Heart left ventricle (tissue), 16 donors: ENCODE data around the gene GLYR1. TPM values are rescaled to one million over a fixed set of nuclear protein-coding genes. Genes with fewer than 3 reads are reported as not detected.
A peak's percentile ranks its signal among the peaks of the same experiment; 100 is the strongest.

Experiments
- ATAC-seq, 4 donors: fragments of 200-7000 bp; cut with Tn5 transposase; one replicate each; pipeline ENCODE4 v1.9.1; 2020 to 2022; ENCODE audit warnings: moderate library complexity in 4 of 4, mild to moderate bottlenecking in 3 of 4, moderate number of reproducible peaks in 1 of 4
- DNase-seq, 5 donors: peaks; one replicate each; pipeline ENCODE4 v3.0.0-alpha.2; 2020
- H3K27ac ChIP-seq, 12 donors: fragments of 200-600 bp; sonication (generic) in 4 of 12; one replicate each; pipeline versions ENCODE4 v1.5.0 to v1.8.0; 2016 to 2022; ENCODE audit warnings: mild to moderate bottlenecking in 2 of 12
- H3K27me3 ChIP-seq, 9 donors: fragments of 200-600 bp; sonication (generic) in 2 of 9; one replicate each; pipeline versions ENCODE4 v1.5.1 to v1.8.0; 2016 to 2022; ENCODE audit warnings: mild to moderate bottlenecking in 3 of 9
- H3K36me3 ChIP-seq, 9 donors: fragments of 200-600 bp; sonication (generic) in 2 of 9; one replicate each; pipeline versions ENCODE4 v1.5.0 to v1.8.0; 2018 to 2022; ENCODE audit warnings: mild to moderate bottlenecking in 2 of 9
- H3K4me1 ChIP-seq, 12 donors: fragments of 200-600 bp; sonication (generic) in 4 of 12; one replicate each; pipeline versions ENCODE4 v1.5.0 to v1.8.0; 2016 to 2022; ENCODE audit warnings: mild to moderate bottlenecking in 3 of 12
- H3K4me3 ChIP-seq, 12 donors: fragments of 200-600 bp; sonication (generic) in 4 of 12; one replicate each; pipeline versions ENCODE4 v1.5.0 to v1.8.0; 2017 to 2022; ENCODE audit warnings: mild to moderate bottlenecking in 9 of 12, moderate library complexity in 4 of 12
- H3K9me3 ChIP-seq, 12 donors: fragments of 200-600 bp; sonication (generic) in 4 of 12; one replicate each; pipeline versions ENCODE4 v1.5.0 to v1.8.0; 2016 to 2022; ENCODE audit warnings: mild to moderate bottlenecking in 1 of 12
- POLR2A ChIP-seq, 2 donors: fragments of 450-650 bp; IDR thresholded peaks; one replicate each; pipeline ENCODE4 v1.6.1; 2017; ENCODE audit warnings: antibody characterized with exemption in 2 of 2, mild to moderate bottlenecking in 2 of 2, moderate library complexity in 2 of 2
- WGBS, 4 donors: extraction: QIAGEN DNeasy Blood & Tissue Kit in 2 of 4; methylation state at CpG; one replicate each; pipeline versions ENCODE4 v1.1.5 to v1.1.7; 2013 to 2018; 5-methylcytosine and 5-hydroxymethylcytosine counted together
- intact Hi-C, 10 donors: fragments of 100-400 bp; cut with DNase I; formaldehyde crosslinking; loops; one replicate each; pipeline versions ENCODE4 v1.11.1 to v1.14.2; 2022
- polyA plus RNA-seq, 2 donors: library from polyadenylated mRNA; stranded (reverse); fragments of 200-250 nt; gene quantifications; one replicate each; pipeline ENCODE4 v1.2.3, GENCODE V29; 2013
- total RNA-seq, 9 donors: library from RNA; depleted of rRNA in 2 of 9; stranded (reverse); fragments of >200 nt in 2 of 9; fragmentation: NEBNext Ultra II Directional in 3 of 9; extraction: Animal tissue kit (Norgen Biotek cat#: 25700) in 3 of 9; gene quantifications; one replicate each; pipeline versions ENCODE4 v1.1.0 to v1.2.4, GENCODE V29; 2016 to 2023
- TF ChIP-seq, protein P1 (sequence below), 12 donors: fragments of 200-600 bp; sonication (generic) in 4 of 12; IDR thresholded peaks; one replicate each; pipeline versions ENCODE4 v1.5.0 to v1.8.0; 2018 to 2022; ENCODE audit warnings: antibody characterized with exemption in 12 of 12, mild to moderate bottlenecking in 5 of 12
- donor health status: ischemic (EF 13 %, LVEDD 7.1; RV severe dilation, severe dysfunction).
- donor health status: healthy with polysubstance abuse.
- donor health status: DM: no; HTN: yes; CAD: no.
- donor health status: DM: no; HTN: no; CAD: no.
- donor health status: ischemic (EF 25% LVEDD 6.9; RV normal size, moderate dysfunction).
- donor health status: ischemic (EF 25% LVEDD 5.7; RV mildly dilated, moderate dysfunction).
- donor health status: healthy.
- donor health status: DM: yes; HTN: yes; CAD: no.
- donor health status: ischemic (EF 35%, LVEDD 5.7; RV mildly dilated, moderate dysfunction).
- donor health status: nonischemic (EF 11% LVEDD 7.7; RV severe dilation, severe dysfunction).
- donor health status: DM: yes; HTN: yes; CAD: no.
- donor health status: PGD.
- donor health status: ischemic (EF 29% LVEDD 5.4; RV normal size, mild dysfunction).
- donor health status: nonischemic (EF 23%, LVEDD 6.1; RV moderate dilation, normal function).

The GLYR1 gene
- total and polyA plus RNA-seq, 11 donors: 51.3 to 96.6 (median 74.9) TPM

GRCh38 chr16:4850211-4850610 lies 3.1 kb upstream of the GLYR1 start:
- DNase-seq (no peak), ATAC-seq (no peak)
- Histone ChIP-seq H3K4me1 (peaks cover 0 to 64% (median 48%) of the 10 kb centered on the region in 12 donors), H3K27ac (peak overlapping the region in 4 of 12 donors; percentile 12 to 41 (median 27)), H3K9me3 (no peaks in the 10 kb centered on the region), H3K27me3 (no peaks in the 10 kb centered on the region), H3K4me3 (peak overlapping the region in 9 of 12 donors; percentile 67 to 99 (median 91)), H3K36me3 (peaks cover 0 to 32% (median 25%) of the 10 kb centered on the region in 9 donors)
- 61 to 63% (median 62%) methylated on average over 3 of the region's 3 CpGs for WGBS, 4 donors
- TF ChIP-seq, protein P1, sequence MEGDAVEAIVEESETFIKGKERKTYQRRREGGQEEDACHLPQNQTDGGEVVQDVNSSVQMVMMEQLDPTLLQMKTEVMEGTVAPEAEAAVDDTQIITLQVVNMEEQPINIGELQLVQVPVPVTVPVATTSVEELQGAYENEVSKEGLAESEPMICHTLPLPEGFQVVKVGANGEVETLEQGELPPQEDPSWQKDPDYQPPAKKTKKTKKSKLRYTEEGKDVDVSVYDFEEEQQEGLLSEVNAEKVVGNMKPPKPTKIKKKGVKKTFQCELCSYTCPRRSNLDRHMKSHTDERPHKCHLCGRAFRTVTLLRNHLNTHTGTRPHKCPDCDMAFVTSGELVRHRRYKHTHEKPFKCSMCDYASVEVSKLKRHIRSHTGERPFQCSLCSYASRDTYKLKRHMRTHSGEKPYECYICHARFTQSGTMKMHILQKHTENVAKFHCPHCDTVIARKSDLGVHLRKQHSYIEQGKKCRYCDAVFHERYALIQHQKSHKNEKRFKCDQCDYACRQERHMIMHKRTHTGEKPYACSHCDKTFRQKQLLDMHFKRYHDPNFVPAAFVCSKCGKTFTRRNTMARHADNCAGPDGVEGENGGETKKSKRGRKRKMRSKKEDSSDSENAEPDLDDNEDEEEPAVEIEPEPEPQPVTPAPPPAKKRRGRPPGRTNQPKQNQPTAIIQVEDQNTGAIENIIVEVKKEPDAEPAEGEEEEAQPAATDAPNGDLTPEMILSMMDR (IDR thresholded peaks at IDR 0.05): no peak
- TF ChIP-seq POLR2A (IDR thresholded peaks at IDR 0.05): no peak
- intact Hi-C loops: loop anchor here in 5 of 10 donors (5.0 to 10.0 kb wide), 5 partner anchors 48 to 235 kb away; partner anchors contain the start of genes PPL (in 1 of the 5), ROGDI (in 1 of the 5) and SEC14L5 (in 1 of the 5)

DNA sequence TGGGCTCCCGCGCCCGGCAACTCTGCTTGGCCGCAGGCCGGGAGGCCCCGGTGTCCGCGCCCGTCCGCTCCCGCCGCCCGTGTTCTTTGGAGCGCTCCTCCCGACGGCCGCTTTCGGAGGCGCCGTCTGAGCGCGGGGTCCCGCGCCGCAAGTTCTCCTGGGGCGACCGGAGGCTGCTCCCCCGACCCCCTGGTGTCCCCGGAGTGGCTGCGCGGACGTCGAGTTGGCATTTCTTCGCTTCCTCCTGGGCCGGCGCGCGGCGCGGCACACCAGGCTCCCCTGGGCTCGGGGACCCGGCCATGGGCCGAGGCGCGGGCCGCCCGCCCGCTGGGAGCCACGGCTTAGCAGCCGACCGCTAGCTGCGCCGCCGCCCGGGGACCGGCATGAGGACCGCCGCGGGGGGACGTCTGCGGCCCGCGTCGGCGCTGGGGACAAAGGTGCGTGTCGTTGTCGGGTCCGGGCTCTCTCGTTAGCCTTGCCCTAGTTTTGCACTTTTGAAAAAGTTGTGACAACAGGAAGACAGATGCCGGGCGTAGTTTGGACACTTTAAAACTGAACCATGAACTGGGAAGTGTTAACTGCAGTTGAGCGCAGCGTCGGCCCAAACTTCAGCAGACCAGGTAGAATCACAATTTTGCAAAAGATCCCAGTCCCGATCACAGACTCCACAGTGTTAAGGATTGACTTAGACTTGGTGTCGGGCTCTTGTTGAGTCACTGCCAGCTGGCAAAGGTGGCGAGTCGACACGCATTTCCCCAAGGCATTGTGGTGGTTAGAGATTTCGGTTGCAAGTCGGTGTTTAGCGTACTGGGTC lies 893 bp upstream of the GLYR1 start:
- ATAC-seq: peak in 2 of 4 donors; percentile 9 to 27
- Histone ChIP-seq H3K4me1 (peaks cover 0 to 74% (median 55%) of the 10 kb centered on the region in 12 donors), H3K9me3 (no peaks in the 10 kb centered on the region), H3K4me3 (peak overlapping the region; percentile 67 to 99 (median 90)), H3K27ac (peak overlapping the region; percentile 88 to 99 (median 96)), H3K27me3 (no peaks in the 10 kb centered on the region), H3K36me3 (peaks cover 0 to 32% (median 28%) of the 10 kb centered on the region in 9 donors)
- peak; percentile 54 to 72 (median 71) for DNase-seq
- intact Hi-C loops: loop anchor here in 7 of 10 donors (2.0 to 5.0 kb wide), 8 partner anchors 17 to 113 kb away; partner anchors contain the start of genes ROGDI (in 3 of the 7), ANKS3 (in 1 of the 7), DNAAF8 (in 1 of the 7) and SEC14L5 (in 1 of the 7)
- no peak for TF ChIP-seq POLR2A (IDR thresholded peaks at IDR 0.05)
- TF ChIP-seq, protein P1 (IDR thresholded peaks at IDR 0.05): no peak
- 0 to 1% (median 0%) methylated on average over 28 to 83 of the region's 83 CpGs for WGBS, 4 donors

DNA sequence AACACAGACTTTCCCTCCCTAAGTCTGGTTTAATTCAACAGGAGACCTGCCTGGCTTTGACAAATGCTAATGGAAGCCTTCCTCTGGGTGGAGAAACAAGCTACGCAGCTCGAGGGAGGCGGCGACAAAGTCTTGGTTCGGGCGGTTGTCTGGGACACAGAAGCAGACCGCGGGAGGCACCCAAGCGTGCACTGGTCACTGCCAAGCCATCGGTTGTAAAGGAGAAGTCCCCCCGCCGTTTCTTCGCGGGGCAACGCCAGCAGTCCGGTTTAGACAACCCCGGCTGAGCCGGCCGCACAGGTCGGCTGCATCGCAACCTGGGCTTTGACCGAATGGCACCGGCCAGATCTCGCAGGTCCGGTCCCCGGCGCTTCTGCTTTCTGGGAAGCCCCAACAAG lies 586 bp downstream of the GLYR1 start:
- Histone ChIP-seq H3K27me3 (no peaks in the 10 kb centered on the region), H3K27ac (peak overlapping the region; percentile 88 to 99 (median 96)), H3K4me3 (peak overlapping the region; percentile 67 to 99 (median 90)), H3K4me1 (peaks cover 0 to 59% (median 41%) of the 10 kb centered on the region in 12 donors), H3K9me3 (no peaks in the 10 kb centered on the region), H3K36me3 (peaks cover 0 to 43% (median 40%) of the 10 kb centered on the region in 9 donors)
- ATAC-seq (peak; percentile 48 to 57 (median 52)), DNase-seq (peak in 4 of 5 donors; percentile 53 to 73 (median 60))
- TF ChIP-seq, protein P1 (IDR thresholded peaks at IDR 0.05): no peak
- TF ChIP-seq POLR2A (IDR thresholded peaks at IDR 0.05): no peak
- intact Hi-C loops: loop anchor here in 7 of 10 donors (2.0 to 5.0 kb wide), 8 partner anchors 16 to 112 kb away; partner anchors contain the start of genes ROGDI (in 3 of the 7), ANKS3 (in 1 of the 7), DNAAF8 (in 1 of the 7) and SEC14L5 (in 1 of the 7)
- WGBS, 4 donors: 0 to 1% (median 0%) methylated on average over 26 to 27 of the region's 27 CpGs

DNA sequence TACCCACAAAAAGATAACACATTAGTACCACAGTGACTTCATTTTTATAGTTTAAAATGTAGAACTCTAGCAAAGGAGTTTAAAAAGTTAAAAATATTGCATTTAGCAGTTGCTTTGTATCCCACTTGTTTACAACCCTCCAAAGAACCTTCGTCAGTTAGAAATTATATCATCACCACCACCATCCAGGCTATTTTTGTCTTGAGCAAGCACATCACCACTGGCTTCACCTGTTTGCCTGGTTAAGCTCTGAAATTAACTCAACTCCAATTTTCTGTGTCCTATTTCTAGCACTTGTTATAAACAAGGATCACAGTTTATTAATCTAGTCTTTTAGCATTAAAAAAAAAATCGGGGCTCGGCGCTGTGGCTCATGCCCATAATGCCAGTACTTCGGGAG lies 6.1 kb downstream of the GLYR1 start:
- H3K4me3 ChIP-seq: no peak overlapping the region
- no peak for DNase-seq
- H3K27me3 ChIP-seq: no peaks in the 10 kb centered on the region
- peaks cover 0 to 38% (median 12%) of the 10 kb centered on the region in 12 donors for H3K4me1 ChIP-seq
- TF ChIP-seq POLR2A (IDR thresholded peaks at IDR 0.05): no peak
- TF ChIP-seq, protein P1 (IDR thresholded peaks at IDR 0.05): no peak
- WGBS, 4 donors: 73 to 77% (median 76%) methylated on average over 5 of the region's 5 CpGs
- no peak for ATAC-seq
- H3K36me3 ChIP-seq: peaks cover 3 to 98% (median 88%) of the 10 kb centered on the region in 9 donors
- intact Hi-C loops: no loop called here
- no peaks in the 10 kb centered on the region for H3K9me3 ChIP-seq
- H3K27ac ChIP-seq: no peak overlapping the region
